Panc1 (cell line): ENCODE data around the gene PARD3.

ENCODE experiments used
- CTCF ChIP-seq: fragments of 450-650 bp; IDR thresholded peaks from 2 replicates; pipeline ENCODE4 v1.5.1; 2017; ENCODE audit warnings: mild to moderate bottlenecking
- REST ChIP-seq, 2 experiments: IDR thresholded peaks; 2 replicates each; pipeline ENCODE4 v1.6.1; 2011 to 2012; ENCODE audit warnings: low read depth in 2 of 2, control low read depth in 1 of 2, low read length in 1 of 2, mild to moderate bottlenecking in 1 of 2, moderate library complexity in 1 of 2; ENCODE audit not compliant: insufficient read depth in 1 of 2

- TF ChIP-seq REST (IDR thresholded peaks at IDR 0.05; ENCODE audit: insufficient read depth in 1 of 2, low read depth in 2 of 2, low read length in 1 of 2) (no peak), CTCF (no peak)
These were observed 38.9 kb downstream of the PARD3 start for GRCh38 chr10:34776090-34776690.
